ENCODE data around the gene ZNF230. TPM values are rescaled to one million over a fixed set of nuclear protein-coding genes. Genes with fewer than 3 reads are reported as not detected.

The ZNF230 gene
- total RNA-seq, result 10 to 100 TPM in 1 of 4 donors, 1 to 10 TPM in 3; 1.7 to 11.3 (median 2.3) TPM

- TF ChIP-seq POLR2AphosphoS5 (IDR thresholded peaks at IDR 0.05) (peak in 1 of 3 donors; percentile 67), POLR2A (IDR thresholded peaks at IDR 0.05) (no peak)
- 1% methylated on average over 47 of the region's 48 CpGs for WGBS
- peak within 1 kb of the TSS; percentile 91 for H3K4me3 ChIP-seq
- H3K4me1 ChIP-seq, result peaks cover 11% of the 10 kb centered on the region
- H3K27me3 ChIP-seq, result no peaks in the 10 kb centered on the region
- peaks cover 11% of the 10 kb centered on the region for H3K9me3 ChIP-seq
- peak within 1 kb of the TSS; percentile 67 for H3K27ac ChIP-seq
- DNase-seq (ENCODE audit: low spot score in 2 of 2), result peak; percentile 95
- peaks cover 12% of the 10 kb centered on the region for H3K36me3 ChIP-seq
Measured at GRCh38 chr19:44002566-44003460, at the start of gene ZNF230. Gene ZNF230, plus strand, starts transcription at chr19:44002957. Its CDS starts 4,122 bp downstream, at chr19:44007079.

GRCh38 chr19:43956827-43957226, 45.9 kb upstream of the ZNF230 start:
- 92% methylated on average over 3 of the region's 3 CpGs for WGBS
- DNase-seq (ENCODE audit: low spot score in 2 of 2), result no peak
- no peaks in the 10 kb centered on the region for H3K4me1 ChIP-seq
- peaks cover 12% of the 10 kb centered on the region for H3K36me3 ChIP-seq
- no peak overlapping the region for H3K4me3 ChIP-seq
- H3K27me3 ChIP-seq, result no peaks in the 10 kb centered on the region
- peaks cover 21% of the 10 kb centered on the region for H3K9me3 ChIP-seq
- TF ChIP-seq POLR2A (IDR thresholded peaks at IDR 0.05) (no peak), POLR2AphosphoS5 (IDR thresholded peaks at IDR 0.05) (no peak), CTCF (IDR thresholded peaks at IDR 0.05) (no peak), EP300 (IDR thresholded peaks at IDR 0.05) (no peak)
- H3K27ac ChIP-seq, result no peak overlapping the region

DNA sequence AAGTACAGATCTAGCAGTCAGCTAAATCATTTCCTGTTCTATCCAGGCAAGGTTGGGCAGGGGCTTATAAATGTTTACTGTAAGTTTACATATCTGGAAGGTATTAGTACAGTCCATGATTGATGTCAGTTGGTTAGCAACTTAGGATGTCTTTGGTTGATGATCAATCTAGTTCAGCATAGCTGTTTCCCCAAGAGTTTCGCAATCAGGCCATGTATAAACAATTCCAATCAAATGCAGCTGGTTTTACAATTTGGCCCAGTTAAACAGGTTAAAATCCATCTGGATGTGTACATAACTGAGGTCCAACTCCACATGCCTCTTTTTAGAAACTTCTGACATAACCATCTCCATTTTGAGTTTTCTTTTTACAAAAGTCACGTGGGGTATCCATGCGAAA, 44.9 kb upstream of the ZNF230 start:
- DNase-seq (ENCODE audit: low spot score in 2 of 2), result no peak
- WGBS, result 87% methylated on average over 3 of the region's 3 CpGs
- H3K9me3 ChIP-seq, result peaks cover 21% of the 10 kb centered on the region
- no peaks in the 10 kb centered on the region for H3K27me3 ChIP-seq
- no peak overlapping the region for H3K4me3 ChIP-seq
- peaks cover 15% of the 10 kb centered on the region for H3K36me3 ChIP-seq
- no peak overlapping the region for H3K27ac ChIP-seq
- TF ChIP-seq POLR2AphosphoS5 (IDR thresholded peaks at IDR 0.05), result no peak
- TF ChIP-seq POLR2A (IDR thresholded peaks at IDR 0.05), result no peak
- TF ChIP-seq CTCF (IDR thresholded peaks at IDR 0.05), result no peak
- no peak for TF ChIP-seq EP300 (IDR thresholded peaks at IDR 0.05)
- H3K4me1 ChIP-seq, result no peaks in the 10 kb centered on the region

GRCh38 chr19:43960411-43960810, 42.3 kb upstream of the ZNF230 start:
- peaks cover 23% of the 10 kb centered on the region for H3K36me3 ChIP-seq
- no peak for DNase-seq (ENCODE audit: low spot score in 2 of 2)
- TF ChIP-seq POLR2AphosphoS5 (IDR thresholded peaks at IDR 0.05), result no peak
- TF ChIP-seq CTCF (IDR thresholded peaks at IDR 0.05), result no peak
- no peak for TF ChIP-seq EP300 (IDR thresholded peaks at IDR 0.05)
- WGBS, result 66% methylated on average over 3 of the region's 4 CpGs
- no peaks in the 10 kb centered on the region for H3K4me1 ChIP-seq
- H3K27ac ChIP-seq, result no peak overlapping the region
- H3K4me3 ChIP-seq, result no peak overlapping the region
- no peaks in the 10 kb centered on the region for H3K27me3 ChIP-seq
- peaks cover 39% of the 10 kb centered on the region for H3K9me3 ChIP-seq

- no peak for TF ChIP-seq POLR2A (IDR thresholded peaks at IDR 0.05)
- no peak for TF ChIP-seq EP300 (IDR thresholded peaks at IDR 0.05)
- TF ChIP-seq POLR2AphosphoS5 (IDR thresholded peaks at IDR 0.05), result no peak
- no peak for TF ChIP-seq CTCF (IDR thresholded peaks at IDR 0.05)
- DNase-seq (ENCODE audit: low spot score in 2 of 2), result no peak
- Histone ChIP-seq H3K27ac (no peak overlapping the region), H3K4me1 (no peaks in the 10 kb centered on the region), H3K4me3 (no peak overlapping the region), H3K36me3 (peaks cover 55% of the 10 kb centered on the region), H3K9me3 (peaks cover 50% of the 10 kb centered on the region), H3K27me3 (no peaks in the 10 kb centered on the region)
- WGBS, result 100% methylated on average over 3 of the region's 3 CpGs
Measured at GRCh38 chr19:43966079-43966694, 36.6 kb upstream of the ZNF230 start.
